ENCODE results near the gene CSTF2T.

The CSTF2T gene

GRCh38 chr10:51743146-51743545 is 43.8 kb upstream of the CSTF2T start:
- Histone ChIP-seq H3K36me3 (ENCODE audit: control insufficient read depth in 2 of 2, insufficient read depth in 1 of 2, low read length in 2 of 2) (no peaks in the 10 kb centered on the region), H3K27ac (ENCODE audit: extremely low read depth, low read depth, low read length) (no peak overlapping the region), H3K4me1 (ENCODE audit: control insufficient read depth, insufficient read depth, low read length) (no peaks in the 10 kb centered on the region), H3K9me3 (ENCODE audit: control insufficient read depth, insufficient read depth, low read depth, low read length) (no peaks in the 10 kb centered on the region), H3K4me3 (ENCODE audit: low read depth, low read length) (no peak overlapping the region)
- CTCF ChIA-PET: interaction anchor here (1.2 kb wide), 1 partner anchor 133 kb away, joined by 5 read pairs; no protein-coding TSS in a partner anchor
- POLR2A ChIA-PET: no interaction called here
- TF ChIP-seq ZNF146 (tag by site-specific recombination; IDR thresholded peaks at IDR 0.05) (no peak), ZNF792 (tag by site-specific recombination; IDR thresholded peaks at IDR 0.05) (no peak), ZNF423 (tag by site-specific recombination; IDR thresholded peaks at IDR 0.05) (no peak), ZFP3 (tag by site-specific recombination; IDR thresholded peaks at IDR 0.05; ENCODE audit: low read depth) (no peak), ZBTB17 (tag by site-specific recombination; IDR thresholded peaks at IDR 0.05) (no peak), ZNF510 (tag by site-specific recombination; IDR thresholded peaks at IDR 0.05; ENCODE audit: insufficient replicate concordance) (no peak), ZNF157 (tag by site-specific recombination; IDR thresholded peaks at IDR 0.05) (no peak), ZNF175 (tag by site-specific recombination; IDR thresholded peaks at IDR 0.05) (no peak), ZNF621 (tag by site-specific recombination; IDR thresholded peaks at IDR 0.05) (no peak), ELK4 (IDR thresholded peaks at IDR 0.05; ENCODE audit: borderline replicate concordance, low read depth, low read length) (no peak), PRDM10 (tag by site-specific recombination; IDR thresholded peaks at IDR 0.05) (no peak), ZNF350 (tag by site-specific recombination; IDR thresholded peaks at IDR 0.05) (no peak), GFI1B (tag by site-specific recombination; IDR thresholded peaks at IDR 0.05) (no peak), ZNF16 (tag by site-specific recombination; IDR thresholded peaks at IDR 0.05; ENCODE audit: low read depth) (no peak), ZFP37 (tag by site-specific recombination; IDR thresholded peaks at IDR 0.05) (no peak), RBAK (tag by site-specific recombination; IDR thresholded peaks at IDR 0.05) (no peak)

- TF ChIP-seq ZNF146 (tag by site-specific recombination; IDR thresholded peaks at IDR 0.05) (no peak), ZNF10 (tag by site-specific recombination; IDR thresholded peaks at IDR 0.05) (no peak), ZNF266 (tag by site-specific recombination; IDR thresholded peaks at IDR 0.05; ENCODE audit: low read depth) (no peak), GLIS1 (tag by site-specific recombination; IDR thresholded peaks at IDR 0.05) (no peak), ZBTB11 (tag by site-specific recombination; conservative IDR thresholded peaks at IDR 0.05; ENCODE audit: low read depth) (no peak), ZNF48 (tag by site-specific recombination; IDR thresholded peaks at IDR 0.05) (no peak)
- ChIA-PET POLR2A (no interaction called here), CTCF (no interaction called here)
- Histone ChIP-seq H3K27ac (ENCODE audit: extremely low read depth, low read depth, low read length) (no peak overlapping the region), H3K4me3 (ENCODE audit: low read depth, low read length) (no peak overlapping the region), H3K4me1 (ENCODE audit: control insufficient read depth, insufficient read depth, low read length) (no peaks in the 10 kb centered on the region), H3K9me3 (ENCODE audit: control insufficient read depth, insufficient read depth, low read depth, low read length) (no peaks in the 10 kb centered on the region), H3K36me3 (ENCODE audit: control insufficient read depth in 2 of 2, insufficient read depth in 1 of 2, low read length in 2 of 2) (no peaks in the 10 kb centered on the region)
Observed at GRCh38 chr10:51733057-51733456, 33.7 kb upstream of the CSTF2T start.
